ENCODE data around the gene ELL.

DNA sequence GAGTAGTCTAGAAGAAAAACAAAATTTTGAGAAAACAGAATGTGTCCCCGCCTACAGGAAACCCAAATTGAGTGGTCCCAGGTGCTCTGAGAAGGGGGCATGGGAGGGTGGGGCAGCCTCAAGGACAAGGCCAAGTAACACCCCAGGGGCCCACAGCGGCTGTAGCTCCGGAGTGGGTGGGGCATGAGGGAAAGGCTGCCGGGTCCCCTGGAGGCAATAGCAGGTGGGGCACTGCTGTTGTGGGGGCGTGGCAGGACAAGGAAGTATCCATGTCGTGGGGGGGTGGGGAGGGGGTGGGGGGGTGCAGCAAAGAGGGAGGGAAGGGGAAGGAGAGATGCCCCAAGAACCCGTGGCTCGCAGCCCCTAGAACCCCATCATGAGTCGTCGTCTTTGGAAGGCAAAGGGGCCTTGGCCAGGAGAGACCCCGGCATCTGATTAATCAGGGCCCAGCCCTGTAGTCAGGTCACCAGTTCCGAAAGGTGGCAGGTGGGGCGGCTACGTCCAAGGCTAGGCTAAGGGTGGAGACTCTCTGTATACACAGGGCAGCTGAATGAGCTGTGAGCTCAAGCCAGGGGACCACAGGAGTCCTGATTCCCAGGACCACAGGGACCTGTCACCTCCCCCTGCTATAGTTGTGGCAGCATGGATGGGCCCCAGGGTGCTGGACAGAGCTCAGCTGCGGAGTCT lies 76.5 kb downstream of the ELL start:
- TF ChIP-seq EZH2 (IDR thresholded peaks at IDR 0.05) (no peak), MAX (IDR thresholded peaks at IDR 0.05) (no peak), SIN3A (IDR thresholded peaks at IDR 0.05; ENCODE audit: low read depth) (no peak), SP1 (IDR thresholded peaks at IDR 0.05; ENCODE audit: low read depth) (no peak), POLR2A (IDR thresholded peaks at IDR 0.05; ENCODE audit: borderline replicate concordance, extremely low read depth, insufficient read depth, insufficient read length) (no peak)
- TF ChIP-seq, protein P1, sequence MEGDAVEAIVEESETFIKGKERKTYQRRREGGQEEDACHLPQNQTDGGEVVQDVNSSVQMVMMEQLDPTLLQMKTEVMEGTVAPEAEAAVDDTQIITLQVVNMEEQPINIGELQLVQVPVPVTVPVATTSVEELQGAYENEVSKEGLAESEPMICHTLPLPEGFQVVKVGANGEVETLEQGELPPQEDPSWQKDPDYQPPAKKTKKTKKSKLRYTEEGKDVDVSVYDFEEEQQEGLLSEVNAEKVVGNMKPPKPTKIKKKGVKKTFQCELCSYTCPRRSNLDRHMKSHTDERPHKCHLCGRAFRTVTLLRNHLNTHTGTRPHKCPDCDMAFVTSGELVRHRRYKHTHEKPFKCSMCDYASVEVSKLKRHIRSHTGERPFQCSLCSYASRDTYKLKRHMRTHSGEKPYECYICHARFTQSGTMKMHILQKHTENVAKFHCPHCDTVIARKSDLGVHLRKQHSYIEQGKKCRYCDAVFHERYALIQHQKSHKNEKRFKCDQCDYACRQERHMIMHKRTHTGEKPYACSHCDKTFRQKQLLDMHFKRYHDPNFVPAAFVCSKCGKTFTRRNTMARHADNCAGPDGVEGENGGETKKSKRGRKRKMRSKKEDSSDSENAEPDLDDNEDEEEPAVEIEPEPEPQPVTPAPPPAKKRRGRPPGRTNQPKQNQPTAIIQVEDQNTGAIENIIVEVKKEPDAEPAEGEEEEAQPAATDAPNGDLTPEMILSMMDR (IDR thresholded peaks at IDR 0.05 in 2 of 3, conservative IDR thresholded peaks at IDR 0.05 in 1 of 3; ENCODE audit: borderline replicate concordance in 1 of 3, insufficient read depth in 1 of 3, low read depth in 2 of 3, low read length in 2 of 3) = no peak
